ENCODE measurements around the gene XXYLT1. TPM values are rescaled to one million over a fixed set of nuclear protein-coding genes. Genes with fewer than 3 reads are reported as not detected.

The XXYLT1 gene
- total RNA-seq, 1 experiment from 2014 or later, result 23.4 TPM

- Mint-ChIP-seq H3K4me1 (no peaks in the 10 kb centered on the region), H3K4me3 (no peak overlapping the region), H3K27me3 (ENCODE audit: low read depth) (no peaks in the 10 kb centered on the region), H3K27ac (no peak overlapping the region), H3K36me3 (peaks cover 7% of the 10 kb centered on the region), H3K9me3 (no peaks in the 10 kb centered on the region)
- no peak for TF ChIP-seq FOXP1 (CRISPR knock-in tag; IDR thresholded peaks at IDR 0.05; ENCODE audit: borderline replicate concordance)
- TF ChIP-seq TEAD1 (CRISPR knock-in tag; IDR thresholded peaks at IDR 0.05), result no peak
- no peak for TF ChIP-seq ATF1 (CRISPR knock-in tag; IDR thresholded peaks at IDR 0.05)
- no peak for TF ChIP-seq ZNF317 (CRISPR knock-in tag; IDR thresholded peaks at IDR 0.05; ENCODE audit: borderline replicate concordance, low read depth)
- no peak for TF ChIP-seq OVOL2 (CRISPR knock-in tag; IDR thresholded peaks at IDR 0.05; ENCODE audit: borderline replicate concordance)
- no peak for TF ChIP-seq STAT6 (CRISPR knock-in tag; conservative IDR thresholded peaks at IDR 0.05; ENCODE audit: low read depth)
- TF ChIP-seq GRHL2 (CRISPR knock-in tag; IDR thresholded peaks at IDR 0.05; ENCODE audit: insufficient replicate concordance, severe bottlenecking), result no peak
- ChIA-PET CTCF (no interaction called here), POLR2A (no interaction called here)
- no peak for ATAC-seq
- no peak for DNase-seq (ENCODE audit: low spot score)
These were observed 35.4 kb upstream of the XXYLT1 start for GRCh38 chr3:195306369-195306768.

- no peak overlapping the region for H3K27ac Mint-ChIP-seq
- no peaks in the 10 kb centered on the region for H3K9me3 Mint-ChIP-seq
- ChIA-PET CTCF (no interaction called here), POLR2A (no interaction called here)
- no peak overlapping the region for H3K4me3 Mint-ChIP-seq
- DNase-seq (ENCODE audit: low spot score) (no peak), ATAC-seq (no peak)
- H3K27me3 Mint-ChIP-seq (ENCODE audit: low read depth), result no peaks in the 10 kb centered on the region
- H3K4me1 Mint-ChIP-seq, result no peaks in the 10 kb centered on the region
- peaks cover 11% of the 10 kb centered on the region for H3K36me3 Mint-ChIP-seq
- no peak for TF ChIP-seq ZNF121 (CRISPR knock-in tag; IDR thresholded peaks at IDR 0.05)
- TF ChIP-seq TEAD4 (CRISPR knock-in tag; IDR thresholded peaks at IDR 0.05), result no peak
- no peak for TF ChIP-seq TCF7 (CRISPR knock-in tag; IDR thresholded peaks at IDR 0.05; ENCODE audit: low read depth)
- no peak for TF ChIP-seq SOX15 (CRISPR knock-in tag; IDR thresholded peaks at IDR 0.05)
- TF ChIP-seq GABPB1 (CRISPR knock-in tag; IDR thresholded peaks at IDR 0.05), result no peak
- TF ChIP-seq ZNF425 (CRISPR knock-in tag; conservative IDR thresholded peaks at IDR 0.05), result no peak
- no peak for TF ChIP-seq NR1H2 (CRISPR knock-in tag; IDR thresholded peaks at IDR 0.05)
- TF ChIP-seq IRF1 (CRISPR knock-in tag; IDR thresholded peaks at IDR 0.05), result no peak
- no peak for TF ChIP-seq HMGXB4 (CRISPR knock-in tag; IDR thresholded peaks at IDR 0.05)
- no peak for TF ChIP-seq ZNF671 (CRISPR knock-in tag; IDR thresholded peaks at IDR 0.05)
These were observed 31.5 kb upstream of the XXYLT1 start for GRCh38 chr3:195302431-195302830.

GRCh38 chr3:195297446-195297845 is 26.5 kb upstream of the XXYLT1 start:
- Mint-ChIP-seq H3K4me1 (no peaks in the 10 kb centered on the region), H3K4me3 (no peak overlapping the region), H3K27ac (no peak overlapping the region), H3K9me3 (no peaks in the 10 kb centered on the region), H3K27me3 (ENCODE audit: low read depth) (no peaks in the 10 kb centered on the region), H3K36me3 (peaks cover 9% of the 10 kb centered on the region)
- ChIA-PET POLR2A (no interaction called here), CTCF (no interaction called here)
- DNase-seq (ENCODE audit: low spot score) (no peak), ATAC-seq (no peak)
- TF ChIP-seq ZBTB43 (CRISPR knock-in tag; IDR thresholded peaks at IDR 0.05), result no peak
- TF ChIP-seq CTCF (IDR thresholded peaks at IDR 0.05), result no peak
- TF ChIP-seq GTF2I (CRISPR knock-in tag; conservative IDR thresholded peaks at IDR 0.05), result no peak
- TF ChIP-seq NFATC4 (CRISPR knock-in tag; IDR thresholded peaks at IDR 0.05), result no peak
- TF ChIP-seq ATF2 (CRISPR knock-in tag; IDR thresholded peaks at IDR 0.05; ENCODE audit: borderline replicate concordance, low read depth), result no peak
- TF ChIP-seq CBFB (CRISPR knock-in tag; IDR thresholded peaks at IDR 0.05; ENCODE audit: low read depth), result no peak

Measured in WTC11 (cell line).